HAP-1 (cell line): ENCODE measurements around the gene APBA3.
A peak's percentile ranks its signal among the peaks of the same experiment; 100 is the strongest.
"Not testable (repeated sequence)": the region's sequence is repeated elsewhere in the genome, so short reads cannot be mapped to it uniquely, and the experiment has no call there.

ENCODE experiments used
- DNase-seq, 2 experiments: peaks; one replicate each; pipeline ENCODE4 v3.0.0-alpha.2; 2016 to 2020; ENCODE audit warnings: low spot score in 2 of 2
- H3K27me3 ChIP-seq: fragments of 250-450 bp; sonication (Bioruptor Pico); 2 replicates; pipeline ENCODE4 v1.5.1; 2020; ENCODE audit warnings: low read depth, mild to moderate bottlenecking, moderate library complexity
- H3K36me3 ChIP-seq: fragments of 250-450 bp; sonication (Bioruptor Pico); replicated peaks from 2 replicates; pipeline ENCODE4 v1.5.1; 2020; ENCODE audit warnings: mild to moderate bottlenecking
- H3K4me1 ChIP-seq: fragments of 250-450 bp; sonication (Bioruptor Pico); 2 replicates; pipeline ENCODE4 v1.5.1; 2020; ENCODE audit warnings: mild to moderate bottlenecking
- H3K4me3 ChIP-seq: fragments of 250-450 bp; sonication (Bioruptor Pico); 2 replicates; pipeline ENCODE4 v1.5.1; 2020; ENCODE audit warnings: mild to moderate bottlenecking, moderate library complexity
- H3K9me3 ChIP-seq: fragments of 250-450 bp; sonication (Bioruptor Pico); 2 replicates; pipeline ENCODE4 v1.5.1; 2020; ENCODE audit warnings: mild to moderate bottlenecking, moderate library complexity
- in situ Hi-C: fragments of 300-500 bp; cut with MboI; formaldehyde crosslinking; loops from 3 replicates; pipeline ENCODE4 v1.14.3; 2020; ENCODE audit warnings: low sequenced_read_pairs, inconsistent platforms, mixed read lengths

The APBA3 gene

GRCh38 chr19:3770136-3770999 is 8.9 kb upstream of the APBA3 start:
- Histone ChIP-seq H3K4me1 (no peaks in the 10 kb centered on the region), H3K4me3 (no peak overlapping the region), H3K27me3 (no peaks in the 10 kb centered on the region), H3K36me3 (peaks cover 20% of the 10 kb centered on the region), H3K9me3 (no peaks in the 10 kb centered on the region)
- no peak for DNase-seq
- in situ Hi-C loops, result no loop called here

- no peak for DNase-seq
- H3K4me1 ChIP-seq, result no peaks in the 10 kb centered on the region
- in situ Hi-C loops, result no loop called here
- no peak overlapping the region for H3K4me3 ChIP-seq
- H3K27me3 ChIP-seq, result no peaks in the 10 kb centered on the region
- H3K36me3 ChIP-seq, result peaks cover 25% of the 10 kb centered on the region
- H3K9me3 ChIP-seq, result no peaks in the 10 kb centered on the region
Measured at GRCh38 chr19:3769494-3769893, 8.0 kb upstream of the APBA3 start.

GRCh38 chr19:3768748-3769099 is 7.2 kb upstream of the APBA3 start:
- no peaks in the 10 kb centered on the region for H3K9me3 ChIP-seq
- peaks cover 25% of the 10 kb centered on the region for H3K36me3 ChIP-seq
- H3K27me3 ChIP-seq, result no peaks in the 10 kb centered on the region
- in situ Hi-C loops, result no loop called here
- no peak for DNase-seq
- H3K4me1 ChIP-seq, result no peaks in the 10 kb centered on the region
- H3K4me3 ChIP-seq, result no peak overlapping the region

- in situ Hi-C loops, result no loop called here
- peaks cover 2% of the 10 kb centered on the region for H3K4me1 ChIP-seq
- H3K9me3 ChIP-seq, result no peaks in the 10 kb centered on the region
- H3K36me3 ChIP-seq, result peaks cover 25% of the 10 kb centered on the region
- no peaks in the 10 kb centered on the region for H3K27me3 ChIP-seq
- DNase-seq, result no peak
- no peak overlapping the region for H3K4me3 ChIP-seq
Measured at GRCh38 chr19:3768015-3768747, 6.7 kb upstream of the APBA3 start.

GRCh38 chr19:3767050-3767449 is 5.6 kb upstream of the APBA3 start:
- in situ Hi-C loops, result no loop called here
- DNase-seq, result no peak
- Histone ChIP-seq H3K27me3 (no peaks in the 10 kb centered on the region), H3K9me3 (no peaks in the 10 kb centered on the region), H3K36me3 (peaks cover 25% of the 10 kb centered on the region), H3K4me3 (no peak overlapping the region), H3K4me1 (peaks cover 4% of the 10 kb centered on the region)

GRCh38 chr19:3766520-3766919 is 5.0 kb upstream of the APBA3 start:
- Histone ChIP-seq H3K4me1 (peaks cover 4% of the 10 kb centered on the region), H3K36me3 (peaks cover 25% of the 10 kb centered on the region), H3K4me3 (no peak overlapping the region), H3K9me3 (no peaks in the 10 kb centered on the region), H3K27me3 (no peaks in the 10 kb centered on the region)
- DNase-seq, result no peak
- in situ Hi-C loops, result no loop called here

GRCh38 chr19:3765757-3766156 is 4.3 kb upstream of the APBA3 start:
- H3K36me3 ChIP-seq, result peaks cover 25% of the 10 kb centered on the region
- H3K4me1 ChIP-seq, in situ Hi-C loops, DNase-seq, H3K9me3 ChIP-seq, H3K27me3 ChIP-seq, H3K4me3 ChIP-seq: not testable (repeated sequence)

- H3K9me3 ChIP-seq, result no peaks in the 10 kb centered on the region
- H3K27me3 ChIP-seq, result no peaks in the 10 kb centered on the region
- peaks cover 25% of the 10 kb centered on the region for H3K36me3 ChIP-seq
- peaks cover 8% of the 10 kb centered on the region for H3K4me1 ChIP-seq
- in situ Hi-C loops, result no loop called here
- DNase-seq, result no peak
- H3K4me3 ChIP-seq, result no peak overlapping the region
Measured at GRCh38 chr19:3765121-3765520, 3.6 kb upstream of the APBA3 start.

- peak; percentile 97 to 99 for DNase-seq
- Histone ChIP-seq H3K4me3 (peak within 1 kb of the TSS; percentile 98), H3K36me3 (peaks cover 26% of the 10 kb centered on the region), H3K9me3 (no peaks in the 10 kb centered on the region), H3K27me3 (no peaks in the 10 kb centered on the region), H3K4me1 (peaks cover 8% of the 10 kb centered on the region)
- in situ Hi-C loops, result no loop called here
Measured at GRCh38 chr19:3762501-3763459, 1.3 kb upstream of the APBA3 start, which contains the start of gene MRPL54. TSS of gene MRPL54 (plus strand) at chr19:3762682. CDS start at chr19:3762701, 19 bp downstream.

GRCh38 chr19:3762130-3762473 is 610 bp upstream of the APBA3 start:
- Histone ChIP-seq H3K27me3 (no peaks in the 10 kb centered on the region), H3K4me1 (peaks cover 8% of the 10 kb centered on the region), H3K36me3 (peaks cover 19% of the 10 kb centered on the region), H3K9me3 (no peaks in the 10 kb centered on the region), H3K4me3 (peak overlapping the region; percentile 98)
- in situ Hi-C loops, result no loop called here
- no peak for DNase-seq

- Histone ChIP-seq H3K4me1 (peaks cover 8% of the 10 kb centered on the region), H3K27me3 (no peaks in the 10 kb centered on the region), H3K9me3 (no peaks in the 10 kb centered on the region), H3K4me3 (peak overlapping the region; percentile 98), H3K36me3 (peaks cover 14% of the 10 kb centered on the region)
- in situ Hi-C loops, result no loop called here
- DNase-seq, result no peak
Measured at GRCh38 chr19:3760871-3761361, 576 bp downstream of the APBA3 start.

GRCh38 chr19:3759482-3760254 is 1.8 kb downstream of the APBA3 start:
- peaks cover 8% of the 10 kb centered on the region for H3K4me1 ChIP-seq
- H3K27me3 ChIP-seq, result no peaks in the 10 kb centered on the region
- in situ Hi-C loops, result no loop called here
- H3K9me3 ChIP-seq, result no peaks in the 10 kb centered on the region
- no peak overlapping the region for H3K4me3 ChIP-seq
- no peak for DNase-seq
- H3K36me3 ChIP-seq, result peaks cover 7% of the 10 kb centered on the region

GRCh38 chr19:3758297-3758696 is 3.2 kb downstream of the APBA3 start:
- H3K4me3 ChIP-seq, H3K36me3 ChIP-seq, DNase-seq, H3K9me3 ChIP-seq, in situ Hi-C loops, H3K4me1 ChIP-seq, H3K27me3 ChIP-seq: not testable (repeated sequence)
